Caco-2 (cell line): ENCODE results near the gene STRBP. TPM values are rescaled to one million over a fixed set of nuclear protein-coding genes. Genes with fewer than 3 reads are reported as not detected.

Experiments used
- BruUV-seq: library from RNA; stranded (reverse); fragments of 400-500 nt; replicated peaks from 2 replicates; lab custom pipeline; 2021; lab: Mats Ljungman, UMichigan
- CTCF ChIA-PET: fragments of 300-600 bp; sonication (Branson Sonifier 250); formaldehyde crosslinking; loops from one replicate; lab custom pipeline; 2022; ENCODE audit warnings: antibody characterized with exemption; lab: Charles Lee
- POLR2A ChIA-PET: fragments of 300-600 bp; sonication (Branson Sonifier 250); formaldehyde crosslinking; loops from one replicate; lab custom pipeline; 2022; ENCODE audit warnings: antibody characterized with exemption; lab: Charles Lee
- DNase-seq, 2 experiments: peaks; one replicate each; pipeline versions ENCODE4 v3.0.0 to v3.0.0-alpha.2; 2020 to 2022
- H3K27me3 ChIP-seq: replicated peaks from 2 replicates; pipeline ENCODE4 v1.6.0; 2011; ENCODE audit warnings: low read length; ENCODE audit not compliant: control insufficient read depth, insufficient read depth
- H3K36me3 ChIP-seq: 2 replicates; pipeline ENCODE4 v1.5.1; 2011; ENCODE audit warnings: low read length; ENCODE audit not compliant: control insufficient read depth, insufficient read depth
- H3K4me1 ChIP-seq: fragments of 250-450 bp; sonication (Bioruptor Pico); 2 replicates; pipeline ENCODE4 v1.5.1; 2020; ENCODE audit warnings: mild to moderate bottlenecking
- H3K4me3 ChIP-seq: 2 replicates; pipeline ENCODE4 v1.5.1; 2011; ENCODE audit warnings: low read depth, mild to moderate bottlenecking, control low read depth, low read length
- H3K9me3 ChIP-seq: fragments of 250-450 bp; sonication (Bioruptor Pico); 2 replicates; pipeline ENCODE4 v1.5.1; 2020; ENCODE audit warnings: mild to moderate bottlenecking, moderate library complexity
- H3K27ac Mint-ChIP-seq: one replicate; pipeline ENCODE4 v1.8.0; 2022; ENCODE audit warnings: mixed read lengths; ENCODE audit not compliant: unreplicated experiment
- H3K27me3 Mint-ChIP-seq: one replicate; pipeline ENCODE4 v1.8.0; 2022; ENCODE audit warnings: mixed read lengths; ENCODE audit not compliant: insufficient read depth, unreplicated experiment
- H3K36me3 Mint-ChIP-seq: one replicate; pipeline ENCODE4 v1.8.0; 2022; ENCODE audit warnings: mild to moderate bottlenecking, mixed read lengths; ENCODE audit not compliant: insufficient read depth, unreplicated experiment
- H3K4me1 Mint-ChIP-seq: one replicate; pipeline ENCODE4 v1.8.0; 2022; ENCODE audit warnings: low read depth, mixed read lengths; ENCODE audit not compliant: unreplicated experiment
- H3K4me3 Mint-ChIP-seq: one replicate; pipeline ENCODE4 v1.8.0; 2022; ENCODE audit warnings: mild to moderate bottlenecking, moderate library complexity, mixed read lengths; ENCODE audit not compliant: unreplicated experiment
- H3K9me3 Mint-ChIP-seq: one replicate; pipeline ENCODE4 v1.8.0; 2022; ENCODE audit warnings: mixed read lengths; ENCODE audit not compliant: unreplicated experiment
- intact Hi-C: fragments of 100-400 bp; cut with micrococcal nuclease; formaldehyde crosslinking; loops from one replicate; pipeline ENCODE4 v1.10.0; 2022; ENCODE audit not compliant: unreplicated experiment
- total RNA-seq: library from RNA; stranded (reverse); gene quantifications from 2 replicates; pipeline ENCODE4 v1.2.3, GENCODE V29; 2022
- TF ChIP-seq, protein P1 (sequence below), 2 experiments: fragments of 200-600 bp in 1 of 2; IDR thresholded peaks; 1 replicate in 1 of 2; 2 replicates in 1 of 2; pipeline versions ENCODE4 v1.5.1 to v1.8.0; 2011 to 2022; ENCODE audit warnings: antibody characterized with exemption in 1 of 2, control low read depth in 1 of 2, inconsistent platforms in 1 of 2, low read depth in 1 of 2, low read length in 1 of 2, mild to moderate bottlenecking in 1 of 2, moderate library complexity in 1 of 2; ENCODE audit not compliant: insufficient read depth in 1 of 2, severe bottlenecking in 1 of 2, unreplicated experiment in 1 of 2

Gene STRBP
- total RNA-seq, 1 experiment from 2014 or later = 43.5 TPM

DNA sequence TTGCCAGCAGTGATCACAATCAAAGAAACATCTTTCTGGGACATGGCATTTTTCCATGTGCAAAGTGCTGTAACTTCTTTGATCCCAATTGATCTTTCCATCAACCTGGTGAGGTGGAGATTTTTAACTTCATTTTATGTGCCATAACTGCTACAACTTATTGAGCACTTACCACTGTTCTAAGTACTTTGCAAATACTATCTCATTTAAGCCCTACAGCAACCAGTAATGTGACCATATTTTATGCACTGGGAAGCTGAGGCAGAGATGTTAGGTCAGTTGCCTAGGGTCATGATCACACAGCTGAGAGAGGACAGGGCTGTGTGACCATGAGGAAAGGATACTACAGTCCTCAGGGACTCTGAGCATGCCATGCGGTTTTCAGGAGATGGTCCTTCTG, 17.9 kb upstream of the STRBP start:
- H3K4me3 Mint-ChIP-seq = no peak overlapping the region
- BruUV-seq = no TSS peak

DNA sequence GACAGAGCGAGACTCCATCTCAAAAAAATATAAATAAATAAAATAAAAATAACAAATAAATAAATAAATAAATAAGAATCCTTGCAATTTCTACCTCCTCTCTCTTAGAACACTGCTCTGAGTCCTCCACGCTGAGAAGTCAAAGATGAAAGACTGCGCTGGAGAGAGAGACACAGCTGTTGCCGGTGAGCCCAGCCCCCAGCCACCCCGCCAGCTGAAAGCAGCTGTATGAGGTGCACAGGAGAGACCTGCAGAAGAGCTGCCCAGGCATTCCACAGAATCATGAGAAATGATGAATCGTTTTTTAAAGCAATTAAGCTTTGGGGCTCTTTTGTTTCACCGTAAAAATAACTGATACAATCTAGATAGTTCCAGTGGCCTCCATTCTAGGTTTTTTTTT, 16.3 kb upstream of the STRBP start:
- no peaks in the 10 kb centered on the region for H3K4me1 ChIP-seq
- POLR2A ChIA-PET = no interaction called here
- Mint-ChIP-seq H3K27ac (no peak overlapping the region), H3K9me3 (no peaks in the 10 kb centered on the region), H3K27me3 (no peaks in the 10 kb centered on the region), H3K4me3 (no peak overlapping the region), H3K36me3 (no peaks in the 10 kb centered on the region), H3K4me1 (no peaks in the 10 kb centered on the region)
- CTCF ChIA-PET = no interaction called here
- BruUV-seq = no TSS peak
- no peak for DNase-seq
- no peaks in the 10 kb centered on the region for H3K36me3 ChIP-seq
- no peaks in the 10 kb centered on the region for H3K9me3 ChIP-seq
- TF ChIP-seq, protein P1, sequence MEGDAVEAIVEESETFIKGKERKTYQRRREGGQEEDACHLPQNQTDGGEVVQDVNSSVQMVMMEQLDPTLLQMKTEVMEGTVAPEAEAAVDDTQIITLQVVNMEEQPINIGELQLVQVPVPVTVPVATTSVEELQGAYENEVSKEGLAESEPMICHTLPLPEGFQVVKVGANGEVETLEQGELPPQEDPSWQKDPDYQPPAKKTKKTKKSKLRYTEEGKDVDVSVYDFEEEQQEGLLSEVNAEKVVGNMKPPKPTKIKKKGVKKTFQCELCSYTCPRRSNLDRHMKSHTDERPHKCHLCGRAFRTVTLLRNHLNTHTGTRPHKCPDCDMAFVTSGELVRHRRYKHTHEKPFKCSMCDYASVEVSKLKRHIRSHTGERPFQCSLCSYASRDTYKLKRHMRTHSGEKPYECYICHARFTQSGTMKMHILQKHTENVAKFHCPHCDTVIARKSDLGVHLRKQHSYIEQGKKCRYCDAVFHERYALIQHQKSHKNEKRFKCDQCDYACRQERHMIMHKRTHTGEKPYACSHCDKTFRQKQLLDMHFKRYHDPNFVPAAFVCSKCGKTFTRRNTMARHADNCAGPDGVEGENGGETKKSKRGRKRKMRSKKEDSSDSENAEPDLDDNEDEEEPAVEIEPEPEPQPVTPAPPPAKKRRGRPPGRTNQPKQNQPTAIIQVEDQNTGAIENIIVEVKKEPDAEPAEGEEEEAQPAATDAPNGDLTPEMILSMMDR (IDR thresholded peaks at IDR 0.05; ENCODE audit: insufficient read depth in 1 of 2, low read depth in 1 of 2, low read length in 1 of 2, severe bottlenecking in 1 of 2, unreplicated experiment in 1 of 2) = no peak
- no peaks in the 10 kb centered on the region for H3K27me3 ChIP-seq
- intact Hi-C loops = no loop called here
- no peak overlapping the region for H3K4me3 ChIP-seq

More for the DNA sequence above, 17.9 kb upstream of the STRBP start:
- H3K27me3 ChIP-seq = no peaks in the 10 kb centered on the region
- no peaks in the 10 kb centered on the region for H3K36me3 Mint-ChIP-seq
- POLR2A ChIA-PET = no interaction called here
- no peaks in the 10 kb centered on the region for H3K9me3 ChIP-seq
- H3K9me3 Mint-ChIP-seq = no peaks in the 10 kb centered on the region
- H3K4me1 Mint-ChIP-seq = no peaks in the 10 kb centered on the region
- no peaks in the 10 kb centered on the region for H3K4me1 ChIP-seq
- intact Hi-C loops = no loop called here
- no peak overlapping the region for H3K4me3 ChIP-seq
- TF ChIP-seq, protein P1 (IDR thresholded peaks at IDR 0.05; ENCODE audit: insufficient read depth in 1 of 2, low read depth in 1 of 2, low read length in 1 of 2, severe bottlenecking in 1 of 2, unreplicated experiment in 1 of 2) = no peak
- DNase-seq = no peak
- H3K27me3 Mint-ChIP-seq = no peaks in the 10 kb centered on the region
- no peaks in the 10 kb centered on the region for H3K36me3 ChIP-seq
- CTCF ChIA-PET = no interaction called here
- H3K27ac Mint-ChIP-seq = no peak overlapping the region

DNA sequence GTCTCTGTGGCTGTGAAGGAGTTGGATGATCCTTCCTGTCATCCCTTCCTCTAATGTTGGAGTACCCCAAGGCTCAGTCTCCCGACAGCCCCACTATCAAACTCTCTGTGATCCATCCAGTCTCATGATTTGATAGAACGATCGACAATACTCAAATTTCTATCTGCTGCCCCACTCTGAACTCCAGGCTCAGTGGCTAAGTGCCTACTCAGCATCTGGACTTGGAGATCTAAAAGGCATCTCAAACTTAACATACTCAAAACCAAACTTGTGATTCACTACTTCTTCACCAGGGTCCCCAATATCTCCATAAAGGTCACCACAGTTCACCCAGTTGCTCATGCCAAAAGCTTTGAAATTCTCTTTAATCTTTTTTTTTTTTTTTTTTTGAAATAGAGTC, 15.1 kb upstream of the STRBP start:
- Histone ChIP-seq H3K4me1 (no peaks in the 10 kb centered on the region), H3K4me3 (no peak overlapping the region), H3K27me3 (no peaks in the 10 kb centered on the region), H3K36me3 (no peaks in the 10 kb centered on the region), H3K9me3 (no peaks in the 10 kb centered on the region; the same call in 1 of the 2 replicates)
- H3K36me3 Mint-ChIP-seq = no peaks in the 10 kb centered on the region
- no peak overlapping the region for H3K4me3 Mint-ChIP-seq
- intact Hi-C loops = no loop called here
- DNase-seq = no peak
- no TSS peak for BruUV-seq
- TF ChIP-seq, protein P1 (IDR thresholded peaks at IDR 0.05; ENCODE audit: insufficient read depth in 1 of 2, low read depth in 1 of 2, low read length in 1 of 2, severe bottlenecking in 1 of 2, unreplicated experiment in 1 of 2) = no peak
- H3K27ac Mint-ChIP-seq = no peak overlapping the region
- H3K4me1 Mint-ChIP-seq = no peaks in the 10 kb centered on the region
- CTCF ChIA-PET = no interaction called here
- POLR2A ChIA-PET = no interaction called here
- H3K27me3 Mint-ChIP-seq = no peaks in the 10 kb centered on the region
- no peaks in the 10 kb centered on the region for H3K9me3 Mint-ChIP-seq
